Dermis microvascular lymphatic vessel endothelial cell (primary cell): ENCODE measurements around the gene CDK5R1. TPM values are rescaled to one million over a fixed set of nuclear protein-coding genes. Genes with fewer than 3 reads are reported as not detected.
A peak's percentile ranks its signal among the peaks of the same experiment; 100 is the strongest.

ENCODE experiments used
- DNase-seq, 2 donors: peaks; one replicate each; pipeline versions ENCODE4 v3.0.0 to v3.0.0-alpha.2; 2010; ENCODE audit warnings: low read depth in 2 of 2
- total RNA-seq: library from RNA; depleted of rRNA; stranded (reverse); fragments of >200 nt; gene quantifications from 2 replicates; pipeline ENCODE4 v1.2.1, GENCODE V29; 2014

Gene CDK5R1
- total RNA-seq, 1 donor from 2014 or later, result 1.3 TPM

GRCh38 chr17:32470405-32471167, 16.2 kb upstream of the CDK5R1 start:
- no peak for DNase-seq

- DNase-seq, result no peak
These were observed 15.1 kb upstream of the CDK5R1 start for GRCh38 chr17:32471652-32472051.

DNA sequence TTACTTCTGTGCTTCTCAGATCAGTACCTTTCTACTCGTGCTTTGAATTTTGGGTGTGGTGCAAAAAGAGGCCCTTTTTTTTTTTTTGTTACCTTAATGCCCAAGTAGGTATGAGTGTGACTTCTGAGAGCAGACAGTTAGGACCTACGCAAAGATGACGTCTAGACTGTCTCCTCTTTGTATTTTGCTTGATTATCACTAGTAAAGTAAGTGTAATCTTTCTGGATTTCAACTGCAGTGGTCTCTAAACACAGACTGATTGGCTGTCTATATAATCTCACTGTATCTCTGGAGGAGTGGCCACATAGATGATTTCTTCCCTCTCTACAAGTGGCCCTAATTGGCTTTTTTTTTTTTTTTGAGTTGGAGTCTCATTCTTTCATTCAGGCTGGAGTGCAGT, 11.5 kb upstream of the CDK5R1 start:
- DNase-seq, result no peak

- no peak for DNase-seq
These were observed 9.6 kb upstream of the CDK5R1 start for GRCh38 chr17:32477220-32477619.

DNA sequence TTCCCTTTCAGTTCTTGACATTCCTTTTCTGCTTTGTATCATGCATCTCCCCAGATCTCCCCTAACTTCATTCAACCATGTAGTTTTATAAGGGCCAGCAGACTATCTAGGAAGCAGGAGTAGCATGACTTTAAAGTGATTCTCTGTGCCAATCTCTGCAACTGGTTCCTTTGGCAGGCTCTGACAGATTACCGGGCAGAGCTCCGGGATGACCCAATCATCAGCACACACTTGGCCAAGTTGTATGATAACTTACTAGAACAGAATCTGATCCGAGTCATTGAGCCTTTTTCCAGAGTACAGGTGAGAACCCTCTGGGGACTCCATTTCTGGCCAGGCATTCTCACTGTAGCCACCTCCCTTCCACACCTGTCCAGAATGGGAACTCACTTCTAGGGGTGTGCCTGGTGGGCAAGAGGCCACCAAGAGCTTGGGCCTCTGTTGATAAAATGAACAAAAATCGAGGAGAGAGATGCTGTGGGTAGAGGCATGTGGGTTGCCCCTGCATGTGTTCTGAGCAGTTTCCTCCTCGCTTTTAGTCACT, 7.6 kb upstream of the CDK5R1 start:
- no peak for DNase-seq

GRCh38 chr17:32481193-32481592, 5.6 kb upstream of the CDK5R1 start:
- no peak for DNase-seq

DNA sequence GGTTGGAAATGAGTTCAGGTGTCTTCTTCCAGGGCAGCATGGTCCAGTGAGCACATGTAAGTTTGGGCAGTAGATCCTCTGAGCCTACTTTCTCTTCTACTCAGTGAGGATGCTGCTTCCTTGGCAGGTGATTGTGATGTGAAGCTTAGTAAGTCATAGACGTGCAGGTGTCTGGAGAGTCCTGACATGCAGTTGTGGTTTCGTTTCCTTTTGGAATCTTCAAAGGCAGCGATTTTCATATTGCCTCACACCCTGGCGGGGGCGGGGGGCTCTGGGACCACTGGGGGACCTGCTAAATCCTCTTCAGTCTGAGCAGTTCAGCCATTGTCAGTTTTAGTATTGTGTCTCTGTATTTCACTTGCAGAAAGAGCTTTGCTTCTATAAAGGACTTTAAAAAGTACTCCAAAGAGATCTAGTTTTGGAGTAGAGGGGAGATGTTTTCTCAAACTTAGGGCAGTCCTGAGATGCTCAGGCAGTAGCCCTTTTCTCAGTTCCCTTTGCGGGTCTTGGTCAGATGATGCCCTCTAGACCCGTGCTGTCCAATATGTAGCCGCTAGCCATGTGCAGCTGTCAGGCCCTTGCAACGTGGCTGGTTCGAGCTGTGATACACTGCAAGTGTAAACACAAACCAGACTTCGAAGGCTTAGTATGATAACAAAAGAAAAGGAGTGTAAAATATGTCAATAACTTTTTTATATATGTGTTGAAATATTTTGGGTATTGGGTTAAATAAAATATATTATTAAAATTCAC, 4.0 kb upstream of the CDK5R1 start:
- no peak for DNase-seq

GRCh38 chr17:32483451-32484019, 3.3 kb upstream of the CDK5R1 start:
- peak; percentile 23 to 68 for DNase-seq

DNA sequence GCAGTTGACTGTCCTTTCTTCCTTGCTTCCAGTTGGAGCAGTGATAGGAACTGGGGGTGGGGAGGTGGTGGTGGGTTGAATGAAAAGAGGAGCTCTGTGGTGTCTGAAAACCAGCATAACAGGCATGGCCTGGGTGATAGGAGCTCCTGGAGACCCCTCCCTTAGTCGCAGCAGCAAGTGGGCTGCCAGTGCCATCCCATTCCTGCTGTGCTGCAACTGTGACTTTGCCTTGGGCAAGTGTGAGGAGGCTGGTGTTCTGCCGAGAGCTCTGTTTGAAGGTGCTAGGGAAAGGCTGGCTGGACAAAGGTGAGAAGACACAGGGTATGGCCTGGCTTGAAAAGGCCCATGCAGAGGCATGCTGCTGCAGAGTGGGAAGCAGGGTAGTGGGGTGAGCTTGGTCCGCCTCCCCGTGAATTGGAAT, 2.7 kb upstream of the CDK5R1 start:
- DNase-seq, result no peak

- DNase-seq, result no peak
These were observed 2.2 kb upstream of the CDK5R1 start for GRCh38 chr17:32484628-32485027.

DNA sequence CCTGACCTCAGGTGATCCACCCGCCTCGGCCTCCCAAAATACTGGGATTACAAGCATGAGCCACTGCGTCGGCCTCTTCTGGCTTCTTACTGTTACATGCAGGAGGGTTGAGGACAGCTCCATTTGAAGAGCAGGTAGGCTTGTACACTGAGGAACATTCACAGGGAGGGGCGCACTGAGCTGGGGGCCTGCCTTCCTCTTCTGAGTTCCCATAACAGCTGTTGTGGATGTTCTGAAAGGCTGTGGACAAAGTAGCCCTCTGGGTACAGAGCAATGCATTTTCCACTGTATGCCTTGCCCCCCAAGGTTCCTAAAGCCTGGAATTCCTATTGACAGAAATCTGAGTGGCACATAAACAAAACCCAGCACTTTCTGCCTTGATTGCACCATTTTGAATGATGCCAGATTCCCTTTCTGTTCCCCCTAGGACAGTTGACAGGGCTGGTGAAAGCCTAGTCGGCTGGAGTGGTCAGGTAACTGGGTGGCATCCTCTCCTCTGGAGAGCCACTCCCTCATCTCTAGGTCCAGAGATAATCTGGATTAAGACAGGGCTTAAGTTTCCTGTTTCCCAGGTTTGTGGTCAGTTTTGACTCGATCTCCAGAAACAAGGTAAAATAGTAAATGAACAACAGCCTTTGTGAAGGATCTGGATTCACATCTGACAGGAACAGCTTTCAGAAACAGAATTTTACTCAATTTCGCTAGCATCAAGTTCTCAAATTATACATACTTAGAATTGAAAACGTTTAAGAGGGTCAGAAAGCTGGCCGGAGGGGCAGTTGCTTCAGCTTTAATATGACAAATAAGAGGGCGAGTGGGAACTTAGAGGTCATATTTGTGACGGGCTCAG, 1.3 kb upstream of the CDK5R1 start:
- no peak for DNase-seq

GRCh38 chr17:32486111-32486700, 587 bp upstream of the CDK5R1 start:
- peak; percentile 50 to 83 for DNase-seq

- DNase-seq, result peak in 1 of 2 donors; percentile 23
These were observed 832 bp downstream of the CDK5R1 start for GRCh38 chr17:32487473-32488176.

GRCh38 chr17:32488177-32488542, 1.4 kb downstream of the CDK5R1 start:
- no peak for DNase-seq

DNA sequence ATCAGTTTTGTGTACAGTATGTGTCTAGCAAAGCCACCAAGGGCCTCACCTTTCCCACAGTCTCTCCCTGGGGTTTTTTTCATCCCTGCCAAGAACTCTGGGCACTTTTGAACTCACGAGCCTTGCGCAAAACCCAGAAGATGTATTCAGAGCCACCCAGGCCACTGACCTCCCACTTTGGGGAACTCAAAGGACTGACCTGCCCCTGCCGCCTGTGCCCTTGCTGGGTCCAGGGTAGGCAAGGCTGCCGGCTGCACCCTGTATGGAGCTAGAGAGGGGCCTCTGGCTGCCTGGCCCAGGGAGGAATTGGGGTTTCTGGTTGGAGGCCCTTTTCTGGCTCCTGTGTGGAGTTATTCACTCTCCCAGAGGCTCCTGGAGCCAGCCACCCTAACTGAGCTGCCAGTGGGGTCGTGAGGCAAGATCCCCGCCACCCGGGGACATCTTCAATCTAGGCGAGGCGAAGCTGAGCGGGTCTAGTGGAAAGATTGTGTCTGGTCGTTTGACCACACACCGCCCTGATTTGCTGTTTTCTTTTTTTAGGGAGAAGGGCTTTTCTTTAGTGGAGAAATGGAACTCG, 1.9 kb downstream of the CDK5R1 start:
- DNase-seq, result no peak

DNA sequence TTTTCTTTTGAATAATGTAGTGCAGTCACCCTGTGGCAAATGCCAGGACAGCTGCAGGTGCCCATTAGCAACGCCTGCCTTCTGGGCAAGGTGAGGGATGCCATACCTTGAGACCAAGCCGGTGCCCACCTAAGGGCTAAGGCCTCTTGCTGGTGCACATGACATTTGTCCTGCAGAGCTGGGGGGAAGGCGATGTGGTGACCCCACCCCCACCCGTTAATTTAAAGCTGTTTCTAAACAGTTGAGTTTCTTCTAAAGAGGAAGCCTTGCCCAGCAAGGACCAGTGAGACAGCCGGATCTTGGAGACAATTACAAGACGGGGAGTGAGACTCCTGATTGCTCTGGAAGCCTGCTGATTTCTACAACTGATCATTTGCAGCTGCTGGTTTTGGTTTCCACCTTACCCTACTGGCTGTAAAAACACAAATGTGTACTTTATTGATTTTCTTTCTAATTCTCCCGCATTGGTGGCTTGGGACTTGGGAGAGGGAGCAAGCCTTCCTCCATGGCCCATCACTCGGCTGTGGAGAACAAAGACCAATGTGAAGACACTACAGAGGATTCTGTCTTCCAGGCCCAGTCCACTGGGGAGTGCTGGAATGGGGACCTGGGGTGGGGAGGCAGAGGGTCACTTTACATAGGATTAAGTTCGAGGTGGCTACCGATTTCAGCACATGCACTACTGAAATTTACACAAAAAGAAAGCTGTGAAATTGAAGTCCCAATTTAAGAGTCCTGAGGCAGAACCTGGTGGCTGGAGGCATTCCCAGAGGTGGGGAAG, 2.7 kb downstream of the CDK5R1 start:
- DNase-seq, result no peak

DNA sequence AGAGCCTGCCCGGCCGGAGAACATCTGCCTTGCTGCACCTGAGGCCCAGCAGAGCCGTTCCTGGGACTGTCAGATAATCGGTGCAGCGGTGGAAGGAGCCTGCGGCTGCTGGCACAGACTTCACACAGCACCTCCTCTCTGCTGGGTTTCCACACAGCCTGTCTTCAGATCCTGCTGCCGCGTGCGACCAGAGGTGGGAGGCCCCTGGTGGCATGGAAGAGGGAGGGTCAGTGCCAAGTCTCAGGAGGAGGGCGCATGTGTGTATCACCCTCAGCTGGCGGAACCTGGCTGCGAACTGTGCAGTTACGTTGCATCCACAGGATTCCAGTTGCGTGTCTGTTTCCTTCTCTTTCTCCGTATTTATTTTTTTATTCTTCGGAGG, 3.3 kb downstream of the CDK5R1 start:
- DNase-seq, result no peak

- no peak for DNase-seq
These were observed 4.8 kb downstream of the CDK5R1 start for GRCh38 chr17:32491371-32492263.
